Astrocyte of the spinal cord (primary cell): ENCODE data around the gene ARHGAP22.

Experiments
- DNase-seq: peaks from one replicate; pipeline ENCODE4 v3.0.0; 2011; ENCODE audit warnings: low read depth, low spot score
- H3K4me3 ChIP-seq: 2 replicates; pipeline ENCODE4 v1.5.1; 2011; ENCODE audit warnings: low read depth, mild to moderate bottlenecking, low read length, moderate library complexity
- CTCF ChIP-seq: IDR thresholded peaks from 2 replicates; pipeline ENCODE4 v1.5.1; 2012; ENCODE audit warnings: low read depth, mild to moderate bottlenecking, low read length, inconsistent platforms
- in situ Hi-C: cut with HindIII; loops from 2 replicates; pipeline ENCODE4 v1.10.0; 2017; ENCODE audit warnings: low sequenced_read_pairs

Gene ARHGAP22

GRCh38 chr10:48501787-48502771, 102.8 kb downstream of the ARHGAP22 start:
- no peak for TF ChIP-seq CTCF
- no peak for DNase-seq
- in situ Hi-C loops, result no loop called here
- H3K4me3 ChIP-seq, result no peak overlapping the region

DNA sequence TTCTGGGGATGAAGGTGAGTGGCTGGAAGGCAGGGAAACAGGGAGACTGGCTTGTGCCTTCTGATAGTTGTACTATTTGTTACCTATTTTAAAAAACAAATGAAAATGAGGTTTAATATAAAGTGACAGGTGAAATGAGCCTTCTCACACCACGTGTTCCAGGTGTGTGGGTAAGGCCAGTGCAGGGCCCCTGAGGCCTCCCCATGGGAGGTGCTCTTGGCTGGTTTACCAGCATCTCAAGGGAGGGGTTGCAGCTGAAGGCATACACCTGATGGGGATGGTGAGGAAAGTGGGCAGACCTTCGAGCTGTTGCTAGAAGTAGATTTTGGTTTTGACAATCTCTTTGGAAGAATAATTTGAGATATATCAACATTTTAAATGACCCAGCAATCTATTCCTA, 103.6 kb downstream of the ARHGAP22 start:
- no peak overlapping the region for H3K4me3 ChIP-seq
- in situ Hi-C loops, result no loop called here
- no peak for TF ChIP-seq CTCF
- no peak for DNase-seq

DNA sequence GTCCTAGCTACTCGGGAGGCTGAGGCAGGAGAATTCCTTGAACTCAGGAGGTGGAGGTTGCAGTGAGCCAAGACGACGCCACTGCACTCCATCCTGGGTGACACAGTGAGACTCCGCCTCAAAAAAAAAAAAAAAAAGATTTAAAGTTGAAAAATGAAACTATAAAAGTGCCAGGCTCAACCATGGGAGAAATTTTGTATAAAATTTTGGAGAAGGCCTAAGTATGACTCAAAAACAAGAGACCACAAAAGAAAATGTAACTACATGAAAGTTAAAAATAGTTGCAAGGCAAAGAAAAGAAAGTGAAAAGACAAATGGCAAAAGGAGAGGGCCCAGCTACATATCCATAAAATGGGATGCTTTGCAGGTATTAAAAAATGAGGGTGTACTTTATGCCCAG, 104.1 kb downstream of the ARHGAP22 start:
- no peak for TF ChIP-seq CTCF
- in situ Hi-C loops, result no loop called here
- no peak overlapping the region for H3K4me3 ChIP-seq
- no peak for DNase-seq

GRCh38 chr10:48498940-48499510, 105.8 kb downstream of the ARHGAP22 start:
- no peak overlapping the region for H3K4me3 ChIP-seq
- in situ Hi-C loops, result no loop called here
- TF ChIP-seq CTCF, result no peak
- no peak for DNase-seq

GRCh38 chr10:48497780-48498770, 106.8 kb downstream of the ARHGAP22 start:
- DNase-seq, result no peak

More at GRCh38 chr10:48497780-48498770, 106.8 kb downstream of the ARHGAP22 start:
- no peak for TF ChIP-seq CTCF
- no peak overlapping the region for H3K4me3 ChIP-seq
- in situ Hi-C loops, result no loop called here
